Gastrocnemius medialis (tissue), 4 donors: ENCODE measurements around the gene CALML4.

ENCODE experiments used
- POLR2A ChIP-seq, 2 donors: fragments of 450-650 bp; IDR thresholded peaks; one replicate each; pipeline ENCODE4 v1.6.1; 2017; ENCODE audit warnings: antibody characterized with exemption in 2 of 2, mild to moderate bottlenecking in 2 of 2, moderate library complexity in 2 of 2
- TF ChIP-seq, protein P1 (sequence below), 5 experiments: fragments of 450-650 bp in 3 of 5; fragments of 200-600 bp in 2 of 5; sonication (generic) in 2 of 5; IDR thresholded peaks in 4 of 5; conservative IDR thresholded peaks in 1 of 5; 1 replicate in 4 of 5; 2 replicates in 1 of 5; pipeline ENCODE4 v1.5.1; 2016 to 2019; ENCODE audit warnings: antibody characterized with exemption in 5 of 5, mild to moderate bottlenecking in 3 of 5, moderate library complexity in 3 of 5

DNA sequence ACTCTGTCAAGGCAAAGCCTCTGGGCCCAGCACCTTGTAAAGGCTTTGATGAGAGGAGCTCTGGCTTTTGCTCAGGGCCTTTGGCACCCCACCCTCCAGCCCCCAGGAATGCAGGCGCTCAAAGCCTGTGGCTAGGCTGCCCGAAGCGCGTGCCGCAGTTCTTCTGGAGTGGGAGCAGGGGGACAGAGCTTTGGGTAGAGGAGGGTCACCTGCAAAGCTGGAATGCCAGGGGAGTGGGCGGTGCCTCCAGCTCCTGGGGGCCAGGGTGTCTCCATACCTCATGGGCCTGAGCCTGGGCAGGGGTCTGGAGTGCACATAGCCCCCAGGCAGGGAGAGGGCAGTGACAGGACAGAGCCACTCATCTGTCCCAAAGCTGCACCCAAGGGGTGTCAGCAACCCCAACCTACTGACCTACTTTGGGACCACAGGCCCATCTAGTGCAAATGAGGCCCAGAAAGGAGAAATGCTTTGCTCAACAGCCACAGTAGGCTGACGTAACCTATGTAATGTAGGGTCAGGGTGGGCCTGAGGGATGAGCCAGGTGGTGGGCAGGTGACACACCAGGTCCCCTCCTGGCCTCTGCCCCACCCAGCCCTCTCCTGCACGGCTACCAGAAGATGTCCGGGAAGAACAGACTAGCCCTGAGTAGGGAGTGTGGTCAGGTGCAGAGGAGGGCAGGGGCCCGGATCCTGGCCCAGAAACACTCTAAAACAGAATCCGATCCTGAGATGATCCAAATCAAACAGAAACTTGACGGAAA, 2.2 kb upstream of the CALML4 start:
- TF ChIP-seq, protein P1, sequence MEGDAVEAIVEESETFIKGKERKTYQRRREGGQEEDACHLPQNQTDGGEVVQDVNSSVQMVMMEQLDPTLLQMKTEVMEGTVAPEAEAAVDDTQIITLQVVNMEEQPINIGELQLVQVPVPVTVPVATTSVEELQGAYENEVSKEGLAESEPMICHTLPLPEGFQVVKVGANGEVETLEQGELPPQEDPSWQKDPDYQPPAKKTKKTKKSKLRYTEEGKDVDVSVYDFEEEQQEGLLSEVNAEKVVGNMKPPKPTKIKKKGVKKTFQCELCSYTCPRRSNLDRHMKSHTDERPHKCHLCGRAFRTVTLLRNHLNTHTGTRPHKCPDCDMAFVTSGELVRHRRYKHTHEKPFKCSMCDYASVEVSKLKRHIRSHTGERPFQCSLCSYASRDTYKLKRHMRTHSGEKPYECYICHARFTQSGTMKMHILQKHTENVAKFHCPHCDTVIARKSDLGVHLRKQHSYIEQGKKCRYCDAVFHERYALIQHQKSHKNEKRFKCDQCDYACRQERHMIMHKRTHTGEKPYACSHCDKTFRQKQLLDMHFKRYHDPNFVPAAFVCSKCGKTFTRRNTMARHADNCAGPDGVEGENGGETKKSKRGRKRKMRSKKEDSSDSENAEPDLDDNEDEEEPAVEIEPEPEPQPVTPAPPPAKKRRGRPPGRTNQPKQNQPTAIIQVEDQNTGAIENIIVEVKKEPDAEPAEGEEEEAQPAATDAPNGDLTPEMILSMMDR (IDR thresholded peaks at IDR 0.05 in 4 of 5, conservative IDR thresholded peaks at IDR 0.05 in 1 of 5) = no peak
- TF ChIP-seq POLR2A (IDR thresholded peaks at IDR 0.05) = no peak
